K562 (cell line): Measurements from ENCODE around the gene MYPN. TPM values are rescaled to one million over a fixed set of nuclear protein-coding genes. Genes with fewer than 3 reads are reported as not detected.

Source experiments
- CHD7 ChIP-seq: fragments of 200-600 bp; sonication (generic); IDR thresholded peaks from one replicate; pipeline ENCODE4 v1.6.1; 2012; ENCODE audit warnings: mild to moderate bottlenecking, low read depth, low read length, inconsistent platforms
- DMBX1 ChIP-seq: fragments of 250-450 bp; sonication (Bioruptor Pico); IDR thresholded peaks from 2 replicates; pipeline ENCODE4 v1.8.0; 2022; ENCODE audit warnings: inconsistent platforms, mild to moderate bottlenecking, moderate library complexity, borderline replicate concordance
- EWSR1 ChIP-seq: fragments of 450-650 bp; IDR thresholded peaks from 2 replicates; pipeline ENCODE4 v1.6.1; 2018; ENCODE audit warnings: borderline replicate concordance, mild to moderate bottlenecking, low read depth, moderate library complexity; ENCODE audit not compliant: partially characterized antibody
- FUS ChIP-seq: fragments of 200-400 bp; formaldehyde crosslinking; optimal IDR thresholded peaks from 2 replicates; pipeline ENCODE3; 2017; ENCODE audit warnings: low read depth, low read length
- PBX2 ChIP-seq, 2 experiments: IDR thresholded peaks in 1 of 2; conservative IDR thresholded peaks in 1 of 2; 2 replicates each; pipeline ENCODE4 v1.6.1; 2016; ENCODE audit warnings: low read depth in 2 of 2, mild to moderate bottlenecking in 1 of 2, missing compliant biosample characterization in 1 of 2, missing genetic modification characterization in 1 of 2, moderate library complexity in 1 of 2
- polyA plus RNA-seq, 8 experiments: library from polyadenylated mRNA; depleted of rRNA in 4 of 8; stranded (reverse) in 5 of 8; unstranded in 3 of 8; fragments of >200 nt; fragmentation: Nextera tagmentation in 2 of 8; fragmentation: Illumina TruSeq in 1 of 8; extraction: Ambion mirVana in 2 of 8; extraction: Trizol in 1 of 8; gene quantifications; 2 replicates each; pipeline versions ENCODE4 v1.2.1 to v1.2.3, GENCODE V29; 2011 to 2014; ENCODE audit warnings: inconsistent platforms in 1 of 8, missing spikeins in 1 of 8
- total RNA-seq, 7 experiments: library from RNA; depleted of rRNA in 6 of 7; stranded (reverse); fragments of >200 nt in 6 of 7; fragmentation: Illumina TruSeq in 2 of 7; extraction: Trizol in 2 of 7; gene quantifications; 2 replicates each; pipeline versions ENCODE4 v1.2.1 to v1.2.3, GENCODE V29; 2011 to 2021; ENCODE audit warnings: low replicate concordance in 1 of 7

MYPN gene
- total and polyA plus RNA-seq, 9 of the 15 experiments (the other 6 are each of a cell fraction or from before 2014, with no cell fraction given), result not detected

- TF ChIP-seq PBX2 (CRISPR knock-in tag; IDR thresholded peaks at IDR 0.05; ENCODE audit: low read depth) (no peak), PBX2 (tag; conservative IDR thresholded peaks at IDR 0.05; ENCODE audit: low read depth) (no peak), EWSR1 (no peak), FUS (no peak), CHD7 (no peak), DMBX1 (CRISPR knock-in tag) (no peak)
- TF ChIP-seq, all 486 proteins: peak for 0
Observed at GRCh38 chr10:68128015-68128414, 18.7 kb downstream of the MYPN start (continued).
